B cell (primary cell): Measurements from ENCODE around the gene ABCG1.

ENCODE experiments used
- CTCF ChIP-seq: fragments of 200-600 bp; IDR thresholded peaks from one replicate; pipeline ENCODE4 v1.8.0; 2022; ENCODE audit warnings: antibody characterized with exemption, mild to moderate bottlenecking
- EZH2 ChIP-seq: IDR thresholded peaks from 2 replicates; pipeline ENCODE4 v1.6.1; 2012; ENCODE audit warnings: borderline replicate concordance, low read depth, mild to moderate bottlenecking, moderate library complexity, low read length; ENCODE audit not compliant: insufficient read depth, poor library complexity, severe bottlenecking

GRCh38 chr21:42257091-42257765, 38.3 kb downstream of the ABCG1 start:
- TF ChIP-seq CTCF: no peak
- no peak for TF ChIP-seq EZH2
